Suprapubic skin (tissue), 4 donors: ENCODE data around the gene PTGIS.

Source experiments
- CTCF ChIP-seq, 2 donors: fragments of 200-600 bp in 1 of 2; fragments of 450-650 bp in 1 of 2; sonication (generic) in 1 of 2; IDR thresholded peaks; one replicate each; pipeline ENCODE4 v1.5.1; 2016 to 2019; ENCODE audit warnings: antibody characterized with exemption in 2 of 2, mild to moderate bottlenecking in 1 of 2, moderate library complexity in 1 of 2
- POLR2A ChIP-seq, 2 donors: fragments of 450-650 bp; IDR thresholded peaks; one replicate each; pipeline ENCODE4 v1.6.1; 2017; ENCODE audit warnings: antibody characterized with exemption in 2 of 2, mild to moderate bottlenecking in 2 of 2, moderate library complexity in 2 of 2
- POLR2AphosphoS5 ChIP-seq, 3 donors: sonication (generic); formaldehyde crosslinking; IDR thresholded peaks; one replicate each; pipeline ENCODE4 v1.6.1; 2017; ENCODE audit warnings: antibody characterized with exemption in 3 of 3

- peak; percentile 62 to 72 for TF ChIP-seq CTCF (IDR thresholded peaks at IDR 0.05)
- no peak for TF ChIP-seq POLR2A (IDR thresholded peaks at IDR 0.05)
- no peak for TF ChIP-seq POLR2AphosphoS5 (IDR thresholded peaks at IDR 0.05)
Observed at GRCh38 chr20:49541733-49542513, 26.0 kb downstream of the PTGIS start.
